HG02943 (cell line): Measurements from ENCODE around the gene SCAND1.
"Not testable (repeated sequence)": the region's sequence is repeated elsewhere in the genome, so short reads cannot be mapped to it uniquely, and the experiment has no call there.

Experiments
- ATAC-seq: cut with Tn5 transposase; IDR thresholded peaks from one replicate; pipeline ENCODE4 v1.9.1; 2021; ENCODE audit warnings: mild to moderate bottlenecking, low read depth, moderate library complexity; ENCODE audit not compliant: unreplicated experiment

Gene SCAND1

GRCh38 chr20:35963878-35964277 lies 9.6 kb upstream of the SCAND1 start:
- no peak for ATAC-seq

- ATAC-seq: not testable (repeated sequence)
These were observed 5.0 kb upstream of the SCAND1 start for GRCh38 chr20:35959291-35959690.

DNA sequence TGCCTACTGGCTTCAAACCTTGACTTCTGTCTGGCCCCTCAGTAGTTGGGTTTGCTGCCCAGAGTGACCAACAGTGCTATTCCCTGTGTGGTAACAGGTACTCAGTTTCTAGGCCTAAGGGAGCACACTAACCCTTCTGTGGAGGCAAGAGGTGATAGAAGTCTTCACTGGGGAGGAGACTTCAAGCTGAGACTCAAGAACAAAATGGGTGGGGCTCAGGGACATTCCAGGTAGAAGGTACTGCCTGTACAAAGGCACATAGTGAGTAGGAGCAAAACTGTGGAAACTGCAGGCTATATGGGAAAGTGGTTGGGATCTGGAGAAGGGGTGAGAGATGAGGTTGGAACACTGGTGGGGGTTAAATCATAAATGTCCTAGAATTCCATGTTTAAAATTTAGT lies 2.3 kb upstream of the SCAND1 start:
- no peak for ATAC-seq

GRCh38 chr20:35954907-35955251 lies 577 bp upstream of the SCAND1 start:
- no peak for ATAC-seq

DNA sequence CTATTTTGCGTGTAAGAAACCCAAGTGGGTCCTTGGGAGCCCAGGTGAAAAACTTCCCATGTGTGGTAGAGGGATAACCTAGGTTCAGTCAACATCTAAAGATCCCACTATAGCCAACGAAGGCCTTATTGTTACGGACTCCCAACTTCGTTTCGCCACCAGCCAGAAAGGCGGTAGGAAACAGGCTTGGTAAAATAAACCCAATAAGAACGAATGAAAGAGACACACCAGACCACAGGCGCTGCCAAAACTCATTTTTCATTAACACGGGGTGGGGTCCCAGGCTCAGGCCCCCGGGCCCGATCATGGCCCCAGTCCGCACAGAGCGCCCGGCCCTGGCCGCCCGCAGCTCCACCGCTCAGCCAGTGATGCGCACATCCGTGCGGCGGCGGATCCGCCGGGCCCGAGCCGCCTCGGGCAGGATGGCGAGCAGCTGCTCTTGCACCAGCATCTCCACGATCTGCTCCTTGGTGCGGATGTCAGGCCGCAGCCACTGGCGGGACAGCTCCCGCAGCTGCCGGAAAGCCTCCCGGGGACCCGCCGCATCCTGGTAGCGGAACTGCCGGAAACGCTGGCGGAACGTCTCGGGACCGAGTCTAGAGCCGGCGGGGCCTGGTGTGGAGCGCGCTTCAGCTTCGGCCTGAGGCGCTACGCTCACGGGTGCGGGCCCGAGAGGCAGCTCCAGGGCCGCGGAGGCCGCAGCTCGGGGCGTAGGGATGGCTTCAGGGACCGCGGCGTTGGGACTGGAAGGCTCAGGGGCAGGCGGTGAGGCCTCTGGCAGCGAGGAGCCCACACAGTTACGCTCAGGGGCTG lies 709 bp downstream of the SCAND1 start:
- ATAC-seq: peak; percentile 31

GRCh38 chr20:35952480-35953386 lies 1.6 kb downstream of the SCAND1 start:
- no peak for ATAC-seq

DNA sequence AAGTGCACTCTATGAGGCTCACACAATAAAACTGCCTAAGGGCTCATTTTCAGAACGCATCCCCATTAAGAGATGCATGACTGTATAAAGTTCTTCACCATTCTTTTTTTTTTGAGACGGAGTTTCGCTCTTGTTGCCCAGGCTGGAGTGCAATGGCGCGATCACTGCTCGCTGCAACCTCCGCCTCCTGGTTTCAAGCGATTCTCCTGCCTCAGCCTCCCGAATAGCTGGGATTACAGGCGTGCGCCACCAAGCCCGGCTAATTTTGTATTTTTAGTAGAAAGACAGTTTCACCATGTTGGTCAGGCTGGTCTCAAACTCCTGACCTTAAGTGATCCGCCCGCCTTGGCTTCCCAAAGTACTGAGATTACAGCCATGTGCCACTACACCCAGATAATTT lies 2.2 kb downstream of the SCAND1 start:
- not testable (repeated sequence) for ATAC-seq

DNA sequence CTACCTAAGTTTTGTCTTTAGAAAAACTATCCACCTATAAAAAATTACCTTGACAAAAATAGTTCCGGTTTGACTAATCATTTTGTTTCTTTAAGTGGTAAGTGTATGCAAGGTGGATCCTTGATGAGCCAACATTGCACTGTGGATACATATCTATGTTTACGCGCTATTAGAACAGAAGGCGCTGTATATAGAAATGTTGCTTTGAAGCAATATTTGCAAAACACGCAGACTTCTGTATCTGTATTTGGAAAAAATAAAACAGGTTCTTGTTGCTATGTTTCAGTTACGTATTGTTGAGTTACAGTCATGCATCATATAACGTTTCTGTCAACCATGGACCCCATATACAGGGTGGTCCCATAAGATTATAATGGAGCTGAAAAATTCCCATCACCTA lies 4.2 kb downstream of the SCAND1 start:
- ATAC-seq: no peak

DNA sequence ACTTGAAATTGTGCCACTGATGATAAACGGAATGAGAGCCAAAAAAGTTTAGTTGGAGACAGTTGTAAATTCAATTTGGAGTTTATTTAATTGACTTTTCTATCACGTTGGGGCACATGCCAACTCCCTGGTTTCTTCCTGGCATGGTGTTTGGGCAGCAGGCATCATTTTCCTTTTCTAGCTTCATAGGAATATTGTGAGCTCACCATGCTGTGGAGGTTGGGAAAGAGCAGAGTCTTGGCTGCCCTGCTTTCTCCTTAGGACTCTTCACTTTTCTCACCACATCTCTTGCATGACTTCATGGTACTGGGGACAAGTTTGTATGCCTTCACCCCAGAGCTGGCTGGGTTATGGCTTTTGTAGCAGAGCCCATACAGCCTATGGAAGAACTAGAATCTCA lies 6.4 kb downstream of the SCAND1 start:
- no peak for ATAC-seq

DNA sequence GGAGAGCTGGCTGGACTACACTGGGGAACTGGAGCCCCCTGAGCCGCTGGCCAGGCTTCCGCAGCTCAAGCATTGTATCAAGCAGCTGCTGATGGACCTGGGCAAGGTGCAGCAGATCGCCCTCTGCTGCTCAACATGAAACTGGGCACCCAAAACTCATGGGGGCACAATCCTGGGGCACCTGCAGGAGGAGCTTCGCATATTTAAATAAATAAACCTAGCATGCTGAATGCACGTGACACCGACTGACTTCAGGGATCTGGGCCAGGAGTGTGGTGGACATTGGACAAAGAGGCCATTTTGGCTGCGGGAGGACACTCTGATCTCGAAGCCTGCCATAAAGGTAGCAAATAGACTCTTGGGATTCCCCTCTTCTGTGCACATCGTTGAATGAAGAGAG lies 6.8 kb downstream of the SCAND1 start:
- ATAC-seq: no peak

DNA sequence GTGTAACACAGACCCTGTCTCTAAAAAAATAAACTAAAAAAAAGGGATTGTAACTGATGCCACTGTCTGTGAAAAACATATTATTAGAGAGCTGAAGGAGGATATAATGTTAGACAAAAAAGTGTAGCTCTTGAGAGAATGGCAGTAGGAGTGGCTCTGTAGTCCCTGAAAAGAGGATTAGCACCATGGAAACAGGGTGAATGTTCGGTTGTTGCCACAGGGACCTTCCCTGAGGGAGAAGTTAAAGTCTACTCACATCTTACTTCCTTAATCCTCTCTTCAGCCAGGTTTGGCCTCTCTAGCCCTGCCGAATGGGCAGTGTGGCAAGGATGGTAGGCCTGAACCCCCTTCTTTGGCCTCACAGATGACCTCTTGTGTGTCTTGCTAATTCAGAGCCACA lies 12.1 kb downstream of the SCAND1 start:
- ATAC-seq: no peak

- ATAC-seq: no peak
These were observed 12.7 kb downstream of the SCAND1 start for GRCh38 chr20:35941620-35942019.

DNA sequence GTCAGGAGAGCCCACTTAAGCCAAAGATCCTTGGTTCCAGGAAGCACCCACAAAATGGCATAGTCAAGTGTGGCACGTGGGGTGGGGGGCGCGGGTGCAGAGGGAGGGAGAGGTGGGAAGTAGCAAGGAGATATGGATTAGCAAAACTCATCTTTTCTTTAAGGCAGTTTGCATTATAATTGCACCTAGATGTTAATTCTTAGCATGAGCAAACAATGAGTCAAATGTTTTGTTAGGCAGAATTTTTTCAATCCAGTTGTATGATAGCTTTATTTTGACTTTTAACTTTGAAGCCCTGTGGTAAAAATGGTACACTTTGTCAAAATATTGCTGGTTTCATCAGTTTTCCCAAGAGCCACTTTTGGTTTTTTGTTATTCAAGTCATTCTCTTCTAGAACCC lies 15.0 kb downstream of the SCAND1 start:
- ATAC-seq: no peak

DNA sequence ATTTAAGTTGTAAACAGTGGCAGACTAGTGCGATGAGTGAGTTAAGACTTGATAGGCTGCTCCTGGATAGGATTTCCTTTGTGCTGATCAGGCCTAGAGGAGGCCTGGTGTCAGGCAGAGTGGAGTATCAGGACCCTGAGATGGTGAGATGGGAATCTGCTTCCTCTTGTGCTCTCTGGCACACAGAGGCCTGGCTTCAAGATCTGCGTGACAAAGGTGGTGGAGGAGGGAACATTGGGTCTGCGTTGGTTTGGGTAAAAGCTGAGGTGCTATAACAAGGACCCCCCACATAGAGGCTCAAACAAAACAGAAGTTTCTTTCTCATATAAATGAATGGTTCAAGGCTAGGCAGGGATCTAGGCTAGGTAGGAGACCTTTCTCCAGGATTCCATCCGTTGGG lies 20.3 kb downstream of the SCAND1 start:
- ATAC-seq: no peak

GRCh38 chr20:35929301-35929700 lies 25.0 kb downstream of the SCAND1 start:
- ATAC-seq: no peak

GRCh38 chr20:35920523-35920922 lies 33.8 kb downstream of the SCAND1 start:
- no peak for ATAC-seq

GRCh38 chr20:35918021-35918420 lies 36.3 kb downstream of the SCAND1 start:
- ATAC-seq: no peak

DNA sequence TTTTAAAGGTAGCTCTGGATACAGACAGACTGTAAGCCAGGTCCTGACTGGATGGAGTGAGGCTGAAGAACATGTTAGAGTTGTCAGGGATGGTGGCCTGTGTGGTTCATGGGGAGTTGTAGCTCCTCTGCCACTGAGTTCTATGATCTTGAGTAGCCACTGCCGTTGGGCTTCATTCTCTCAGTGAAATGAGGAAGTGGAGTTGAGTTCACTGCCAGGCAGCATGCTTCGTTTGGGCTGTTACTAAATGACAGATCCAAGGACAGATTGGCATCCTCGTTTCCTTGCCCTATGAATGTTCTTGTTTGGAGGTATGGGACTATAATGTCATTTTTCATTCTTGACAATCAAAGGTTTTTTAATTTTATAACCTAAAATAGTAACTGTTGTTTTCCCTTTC lies 37.2 kb downstream of the SCAND1 start:
- ATAC-seq: no peak

DNA sequence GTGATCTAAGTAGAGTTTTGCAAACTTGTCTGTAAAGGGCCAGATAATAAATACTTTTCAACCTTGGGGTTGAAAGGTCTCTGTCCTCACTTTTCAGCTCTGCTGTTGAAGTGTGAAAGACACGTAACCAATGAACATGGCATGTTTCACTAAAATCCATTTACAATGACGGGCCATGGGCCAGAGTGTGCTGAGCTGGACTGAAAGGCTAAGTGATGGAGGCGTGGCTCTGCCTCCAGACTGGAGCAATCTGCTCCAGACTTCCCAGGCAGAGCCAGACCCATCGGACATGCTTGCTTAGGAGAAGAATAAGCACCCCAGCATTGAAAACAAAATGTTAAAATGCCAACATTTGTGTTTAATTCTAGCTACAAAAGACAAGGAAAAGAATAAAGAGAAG lies 41.4 kb downstream of the SCAND1 start:
- no peak for ATAC-seq

DNA sequence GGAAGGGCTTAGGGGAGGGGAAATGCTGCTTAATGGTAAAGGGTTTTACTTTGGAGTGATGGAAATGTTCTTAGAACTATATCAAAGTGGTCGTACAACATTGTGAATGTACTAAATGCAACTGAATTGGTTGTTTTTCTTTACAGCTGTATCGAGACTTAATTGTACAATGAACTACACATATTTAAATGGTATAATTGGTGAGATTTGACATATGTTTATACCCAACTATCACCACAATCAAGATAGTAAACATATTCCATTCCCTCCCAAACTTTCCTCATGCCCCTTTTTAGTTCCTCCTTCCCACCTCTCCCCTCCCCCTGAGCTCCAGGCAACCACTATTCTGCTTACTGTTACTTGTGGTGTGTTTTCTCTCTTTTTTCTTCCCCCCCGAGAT lies 44.0 kb downstream of the SCAND1 start:
- ATAC-seq: no peak

- no peak for ATAC-seq
These were observed 44.5 kb downstream of the SCAND1 start for GRCh38 chr20:35909796-35910195.

- ATAC-seq: no peak
These were observed 45.1 kb downstream of the SCAND1 start for GRCh38 chr20:35909176-35909575.
